GM18909 (cell line): Measurements from ENCODE around the gene IDS.
"Not testable (repeated sequence)": the region's sequence is repeated elsewhere in the genome, so short reads cannot be mapped to it uniquely, and the experiment has no call there.

Experiments
- ATAC-seq: cut with Tn5 transposase; IDR thresholded peaks from one replicate; pipeline ENCODE4 v1.9.1; 2021; ENCODE audit warnings: mild to moderate bottlenecking; ENCODE audit not compliant: unreplicated experiment, poor library complexity

Gene IDS

DNA sequence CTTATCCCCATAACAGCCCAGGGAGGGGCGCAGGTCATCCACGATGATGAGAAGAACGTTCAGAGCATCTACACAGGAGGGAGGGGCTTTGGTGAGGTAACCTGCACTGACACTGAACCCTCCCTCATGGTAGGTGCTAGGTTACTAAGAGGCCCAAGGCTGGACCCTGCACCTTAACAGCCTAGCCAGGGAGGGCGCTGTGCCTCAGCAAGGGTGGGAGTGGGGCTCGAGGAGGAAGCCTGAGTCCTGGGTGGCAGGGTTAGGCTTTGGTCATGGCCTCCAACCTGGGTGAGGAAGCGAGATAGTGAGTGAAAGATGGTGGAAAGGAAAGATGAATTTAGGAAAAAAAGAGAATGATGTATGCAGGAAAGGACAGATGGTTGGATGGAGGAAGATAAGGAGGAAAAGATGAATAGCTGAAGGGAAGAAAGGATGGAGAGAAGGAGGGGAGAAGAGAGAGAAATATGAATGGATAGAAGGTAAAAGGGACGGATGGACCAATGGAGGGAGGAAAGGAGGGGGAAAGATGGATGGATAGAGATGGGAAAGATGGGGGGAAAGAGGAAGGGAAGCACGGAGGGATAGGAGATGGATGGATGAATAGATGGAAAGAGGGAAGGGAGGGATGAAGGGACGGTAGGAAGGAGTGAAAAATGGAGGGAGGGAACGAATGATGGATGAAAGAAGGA, 736 bp downstream of the IDS start:
- peak; percentile 50 for ATAC-seq

GRCh38 chrX:149503446-149503845, 1.7 kb downstream of the IDS start:
- ATAC-seq, result peak; percentile 73

DNA sequence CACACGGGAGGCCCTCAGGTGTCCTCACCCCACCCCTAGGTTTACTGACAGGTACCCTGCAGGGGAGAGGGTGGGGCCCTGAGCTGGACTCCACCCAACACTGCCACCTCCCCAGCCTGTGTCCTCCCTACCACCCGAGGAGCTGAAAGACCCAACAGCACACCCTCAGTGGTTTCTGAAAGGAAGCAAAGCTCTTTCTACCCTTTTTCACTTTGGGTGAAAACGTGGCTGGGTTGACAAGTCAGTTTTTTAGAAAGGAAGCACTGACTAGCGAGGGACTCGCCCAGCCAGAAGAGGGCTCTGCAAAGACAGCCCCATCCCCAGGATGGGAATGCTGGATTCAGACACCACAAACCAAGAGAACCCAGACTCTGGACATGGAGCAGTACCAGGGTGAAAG, 2.2 kb downstream of the IDS start:
- not testable (repeated sequence) for ATAC-seq

- no peak for ATAC-seq
Observed at GRCh38 chrX:149499766-149500165, 5.3 kb downstream of the IDS start.

DNA sequence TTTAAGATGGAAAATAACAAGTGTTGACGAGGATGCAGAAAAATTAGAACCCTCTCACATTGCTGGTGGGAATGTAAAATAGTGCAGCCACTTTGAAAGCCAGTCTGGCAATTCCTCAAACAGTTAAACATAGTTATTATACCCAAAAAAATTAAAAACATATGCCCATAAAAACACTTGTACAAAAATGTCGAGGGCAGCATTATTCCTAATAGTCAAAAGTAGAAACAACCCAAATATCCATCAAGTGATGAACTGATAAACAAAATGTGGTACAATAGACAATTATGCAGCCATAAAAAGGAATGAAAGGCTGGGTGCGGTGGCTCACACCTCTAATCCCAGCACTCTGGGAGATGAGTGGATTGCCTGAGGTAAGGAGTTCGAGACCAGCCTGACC, 6.3 kb downstream of the IDS start:
- ATAC-seq, result no peak

DNA sequence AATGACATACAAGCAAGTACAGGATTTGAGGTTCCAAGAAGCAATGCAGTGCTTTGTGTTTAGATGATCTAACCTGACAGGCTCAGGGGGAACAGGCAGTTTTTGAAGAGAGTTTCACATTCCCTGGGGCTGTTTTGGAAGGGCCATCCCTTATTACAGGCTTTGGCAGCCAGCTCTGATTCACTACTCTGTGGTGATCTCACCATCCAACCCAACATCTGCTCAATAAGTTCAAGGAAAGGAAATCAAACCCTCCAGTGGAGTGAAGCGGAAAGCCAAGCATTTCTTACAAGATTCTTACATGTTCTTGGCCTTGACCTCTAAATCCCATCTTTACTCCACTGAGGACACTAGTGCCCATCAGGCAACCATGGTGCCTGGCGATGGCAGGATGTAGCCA, 7.5 kb downstream of the IDS start:
- no peak for ATAC-seq

- ATAC-seq, result no peak
Observed at GRCh38 chrX:149497054-149497453, 8.1 kb downstream of the IDS start.

- ATAC-seq, result no peak
Observed at GRCh38 chrX:149495573-149496071, 9.5 kb downstream of the IDS start.

GRCh38 chrX:149494844-149495565, 10.1 kb downstream of the IDS start:
- no peak for ATAC-seq

DNA sequence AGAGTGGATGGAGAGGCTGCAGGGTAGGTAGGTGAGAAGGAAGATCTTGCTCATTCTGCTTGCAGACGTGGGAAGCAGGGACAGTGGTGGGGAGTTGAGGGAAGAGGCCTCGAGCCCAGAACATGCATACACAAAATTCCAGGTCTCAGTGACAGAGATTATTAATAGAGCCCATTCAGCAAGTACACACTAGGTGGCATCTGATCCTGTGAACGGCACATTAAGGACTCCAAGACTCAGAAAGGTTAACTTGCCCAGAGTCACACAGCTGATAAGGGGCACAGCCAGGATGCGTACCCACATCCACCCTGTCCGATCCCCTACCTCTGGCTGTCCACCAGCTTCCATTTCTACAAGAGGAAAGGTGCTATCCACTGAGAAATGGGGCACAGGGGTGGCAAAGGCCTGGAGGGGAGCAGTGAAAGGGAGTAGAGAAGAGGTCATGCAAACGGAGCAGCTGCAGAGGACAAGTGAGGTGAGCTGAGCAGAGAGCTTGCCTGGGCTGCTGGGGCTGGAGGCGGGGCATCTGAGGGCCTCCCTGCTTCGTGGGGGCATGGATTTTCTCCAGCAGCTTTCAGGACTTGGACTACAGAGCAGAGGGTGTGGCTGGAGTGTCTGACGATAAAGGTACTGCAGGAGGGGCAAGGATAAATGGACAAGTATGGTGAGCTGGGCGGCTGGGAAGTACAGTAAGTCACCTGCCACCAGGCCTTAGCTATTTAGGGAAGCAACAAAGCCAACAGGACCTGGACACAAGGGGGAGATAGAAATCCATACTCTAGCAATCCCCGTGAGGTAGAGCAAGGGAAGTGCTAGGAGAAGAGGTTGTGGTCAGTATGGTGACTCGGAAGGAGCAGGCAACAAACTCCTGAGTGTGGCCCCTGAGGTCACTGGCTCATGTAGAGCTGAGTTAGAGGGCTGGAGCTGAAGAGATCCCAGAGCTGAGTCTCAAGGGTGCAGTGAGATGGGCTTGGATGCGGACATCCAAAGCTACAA, 11.2 kb downstream of the IDS start:
- no peak for ATAC-seq

DNA sequence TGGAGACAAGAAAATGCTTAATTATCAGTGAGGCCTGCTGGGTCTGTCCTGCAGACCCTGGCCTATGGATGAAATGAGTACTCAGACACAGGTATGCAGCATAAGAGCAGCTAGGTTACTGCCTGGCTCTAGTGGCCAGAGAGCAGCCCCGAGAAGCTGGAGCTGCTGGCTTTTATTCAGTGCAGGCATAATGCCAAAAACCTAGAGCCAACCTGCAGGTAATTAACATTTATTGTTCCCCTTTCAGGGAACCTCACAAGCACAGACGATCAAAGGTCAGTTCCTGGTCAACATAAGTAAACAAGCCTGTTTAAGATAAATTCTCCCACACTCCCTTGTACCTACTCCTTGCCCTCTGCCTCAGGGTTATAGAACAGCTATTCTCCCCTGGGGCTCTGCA, 13.3 kb downstream of the IDS start:
- ATAC-seq, result no peak

- no peak for ATAC-seq
Observed at GRCh38 chrX:149490100-149490499, 15.0 kb downstream of the IDS start.

DNA sequence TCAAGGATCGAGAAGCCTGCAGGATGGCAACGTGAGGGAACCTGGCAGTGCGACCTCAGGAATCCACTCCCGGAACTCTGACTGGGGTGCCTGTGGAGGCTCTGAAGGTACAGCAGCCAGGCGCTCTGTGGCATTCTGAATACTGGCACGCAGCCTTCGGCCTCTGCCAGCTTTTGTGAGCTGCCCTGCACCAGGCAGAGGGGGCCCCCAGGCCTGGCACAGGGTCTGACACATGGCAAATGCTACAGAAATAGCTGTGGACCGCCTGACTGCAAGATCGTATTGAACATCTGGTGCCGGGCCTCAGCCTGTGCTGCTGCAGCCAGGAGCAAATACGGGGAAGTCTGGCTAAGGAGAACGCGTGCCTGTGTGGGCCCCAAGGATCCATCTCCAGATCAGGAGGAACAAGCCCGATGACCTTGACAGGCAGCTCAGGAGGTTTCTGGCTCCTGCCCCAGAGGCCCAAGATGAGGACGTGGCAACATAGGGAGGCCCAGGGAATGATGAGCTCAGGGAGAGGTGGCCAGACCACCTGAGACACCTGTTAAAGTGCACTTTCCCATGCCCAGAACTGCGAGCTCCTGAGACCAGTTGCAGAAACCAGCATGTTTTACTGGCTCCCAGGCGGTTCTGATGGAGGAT, 16.6 kb downstream of the IDS start:
- ATAC-seq, result not testable (repeated sequence)

- not testable (repeated sequence) for ATAC-seq
Observed at GRCh38 chrX:149488008-149488407, 17.1 kb downstream of the IDS start.

DNA sequence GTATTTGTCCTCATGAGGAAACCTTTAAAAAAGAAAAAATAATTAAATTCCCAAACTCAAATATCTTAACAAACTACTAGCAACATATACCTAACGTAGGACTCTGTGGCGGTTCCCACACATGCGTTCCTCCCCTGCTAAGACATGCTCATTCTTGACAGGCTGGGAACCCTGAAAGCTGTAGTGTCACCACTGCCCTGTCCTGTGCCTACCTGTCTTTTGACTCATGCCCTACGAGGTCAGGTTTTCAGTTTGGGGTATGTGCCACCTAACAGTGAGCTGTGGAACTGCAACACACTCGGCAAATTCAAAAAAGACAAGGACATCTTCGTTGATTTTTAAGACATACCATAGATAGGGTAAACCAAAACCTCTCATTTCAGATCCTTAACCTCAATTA, 17.8 kb downstream of the IDS start:
- peak; percentile 75 for ATAC-seq

DNA sequence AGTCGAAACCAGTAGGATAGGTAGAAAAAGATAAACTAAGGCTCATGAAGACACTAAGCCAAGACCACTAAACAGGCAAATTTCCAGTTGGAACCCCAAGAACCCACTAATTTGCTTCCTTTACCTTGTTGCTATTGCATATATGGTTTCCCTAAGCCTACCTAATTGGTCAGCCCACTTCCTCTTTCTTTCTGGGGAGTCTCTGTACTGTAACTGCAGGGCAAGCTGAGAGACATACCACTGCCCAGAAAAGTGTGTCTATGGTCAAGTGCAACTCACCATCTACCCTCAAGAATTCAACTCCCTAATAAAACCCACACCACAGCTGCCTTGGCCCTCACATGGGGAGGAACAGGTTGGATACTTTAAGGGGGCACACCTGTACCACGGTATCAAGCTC, 28.6 kb downstream of the IDS start:
- ATAC-seq, result peak; percentile 78

GRCh38 chrX:149473966-149474365, 31.1 kb downstream of the IDS start:
- ATAC-seq, result no peak

DNA sequence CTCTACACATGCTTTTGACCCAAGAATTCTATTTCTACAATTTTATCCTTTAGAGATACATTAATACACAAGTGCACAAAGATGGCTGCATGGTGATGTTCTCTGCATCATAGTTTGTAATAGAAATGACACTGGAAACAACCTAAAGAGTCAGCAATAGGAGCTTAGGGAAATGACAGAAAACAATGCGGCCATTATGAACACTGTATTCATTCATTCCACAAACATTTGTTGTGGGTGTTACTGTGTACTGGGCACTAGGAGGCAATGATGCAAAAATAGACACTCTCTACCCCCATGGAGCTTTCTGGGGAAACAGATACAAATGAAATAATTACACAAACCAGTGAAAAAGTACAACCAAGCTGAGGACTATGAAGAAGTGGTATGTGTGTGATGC, 32.0 kb downstream of the IDS start:
- no peak for ATAC-seq

GRCh38 chrX:149472625-149473024, 32.5 kb downstream of the IDS start:
- no peak for ATAC-seq

DNA sequence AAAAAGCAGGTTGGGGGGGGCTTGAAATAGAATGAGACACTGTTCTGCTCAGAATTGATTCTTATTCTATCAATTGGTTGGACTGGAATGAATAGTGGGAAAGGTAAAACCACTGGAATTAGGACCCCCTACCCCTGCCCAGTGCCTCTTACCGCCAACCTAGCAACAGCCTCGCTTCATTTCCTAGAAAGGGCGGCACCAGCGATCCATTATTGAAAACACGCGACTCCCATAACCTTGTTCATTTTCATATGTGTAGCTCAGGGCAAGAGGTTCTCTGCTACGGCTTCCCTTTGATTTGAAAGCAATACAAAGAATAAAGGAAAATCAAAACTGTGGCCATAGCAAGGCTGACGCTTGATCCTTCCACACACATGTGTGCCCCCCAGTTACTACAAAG, 33.7 kb downstream of the IDS start:
- ATAC-seq, result no peak
